ENCODE measurements around the gene TTC17. TPM values are rescaled to one million over a fixed set of nuclear protein-coding genes. Genes with fewer than 3 reads are reported as not detected.

Gene TTC17
- total and polyA plus RNA-seq, 2 of the 8 experiments (the other 6 are each of a cell fraction or from before 2014, with no cell fraction given) = 65.1 to 80.1 TPM

- Histone ChIP-seq H3K79me2 (ENCODE audit: control insufficient read depth in 1 of 2, insufficient read depth in 2 of 2, low read length in 2 of 2) (peaks cover 0 to 47% of the 10 kb centered on the region in 2 experiments; a peak in 2 of 4 replicates), H3K4me1 (replicated peaks in 1 of 4; ENCODE audit: control insufficient read depth in 3 of 4, insufficient read depth in 4 of 4, low read length in 3 of 4) (peaks cover 0 to 3% (median 0%) of the 10 kb centered on the region in 4 experiments; a peak in 3 of 7 replicates), H3K36me3 (ENCODE audit: control insufficient read depth in 2 of 4, insufficient read depth in 4 of 4, low read length in 3 of 4) (peaks cover 0 to 12% (median under 1%) of the 10 kb centered on the region in 4 experiments; a peak in 1 of 8 replicates), H3K4ac (replicated peaks; ENCODE audit: insufficient read length, low read depth, low read length) (no peak overlapping the region), H3K9me3 (ENCODE audit: insufficient read depth in 2 of 2, low read depth in 1 of 2, low read length in 1 of 2) (no peaks in the 10 kb centered on the region), H2BK20ac (ENCODE audit: low read length) (no peak overlapping the region), H3K4me3 (ENCODE audit: extremely low read depth in 1 of 4, insufficient read depth in 2 of 4, low read depth in 3 of 4, low read length in 4 of 4) (no peak overlapping the region), H4K20me1 (replicated peaks in 1 of 2; ENCODE audit: control insufficient read depth in 1 of 2, insufficient read depth in 2 of 2, low read length in 2 of 2) (peaks cover 3 to 6% of the 10 kb centered on the region in 2 experiments), H3K79me1 (ENCODE audit: low read depth, low read length) (no peaks in the 10 kb centered on the region), H3K14ac (ENCODE audit: insufficient read length) (no peak overlapping the region), H3K27me3 (replicated peaks in 1 of 4; ENCODE audit: control insufficient read depth in 3 of 4, extremely low read depth in 1 of 4, insufficient read depth in 3 of 4, low read length in 3 of 4) (no peaks in the 10 kb centered on the region), H3K9ac (replicated peaks in 1 of 4; ENCODE audit: extremely low read depth in 1 of 4, low read depth in 3 of 4, low read length in 3 of 4) (no peak overlapping the region), H3K18ac (ENCODE audit: extremely low read depth, low read length) (no peak overlapping the region), H3K56ac (replicated peaks; ENCODE audit: insufficient read length, low read depth, low read length) (no peak overlapping the region), H3K4me2 (ENCODE audit: insufficient read depth in 1 of 2, low read depth in 2 of 2, low read length in 2 of 2) (no peak overlapping the region), H2BK15ac (ENCODE audit: low read length) (no peak overlapping the region), H3K23ac (ENCODE audit: insufficient read length) (no peak overlapping the region), H4K5ac (ENCODE audit: insufficient read length, low read depth, low read length) (no peak overlapping the region), H2AFZ (ENCODE audit: low read length) (no peak overlapping the region), H4K91ac (replicated peaks; ENCODE audit: insufficient read length, low read length) (no peak overlapping the region), H2BK5ac (ENCODE audit: low read depth, low read length) (no peak overlapping the region), H2AK5ac (ENCODE audit: low read depth, low read length) (no peak overlapping the region), H2BK12ac (ENCODE audit: low read depth, low read length) (no peak overlapping the region), H4K8ac (ENCODE audit: extremely low read depth, insufficient read depth, low read length) (no peak overlapping the region), H2BK120ac (replicated peaks; ENCODE audit: low read depth, low read length) (no peak overlapping the region), H3K27ac (ENCODE audit: low read depth, low read length) (no peak overlapping the region), H3K23me2 (ENCODE audit: low read depth, low read length) (no peaks in the 10 kb centered on the region)
- CTCF ChIA-PET (ENCODE audit: partially characterized antibody) = interaction anchor here (1.1 kb wide), 1 partner anchor 54 kb away, joined by 4 read pairs; no protein-coding TSS in a partner anchor
- no peak for FAIRE-seq
- POLR2A ChIA-PET (ENCODE audit: partially characterized antibody) = interaction anchor here (1.7 to 1.9 kb wide), 2 partner anchors 12 to 18 kb away, joined by 4 to 5 read pairs; no protein-coding TSS in a partner anchor
- DNase-seq (ENCODE audit: low read depth in 1 of 2, low spot score in 2 of 2) = no peak
- 87% methylated on average over 3 of the region's 3 CpGs; no CpG with 5 or more reads in 1 of the 2 experiments for whole genome bisulfite sequencing, 2 experiments (ENCODE audit: extremely low coverage in 1 of 2, insufficient coverage in 1 of 2, insufficient read length in 1 of 2, insufficient replicate concordance in 2 of 2, low coverage in 1 of 2, low lambda C conversion rate in 2 of 2, missing lambda C conversion rate in 1 of 2)
- TF ChIP-seq GABPA (IDR thresholded peaks at IDR 0.05; ENCODE audit: borderline replicate concordance, insufficient read depth, low read length) (no peak), KDM4A (IDR thresholded peaks at IDR 0.05; ENCODE audit: low read depth, low read length, severe bottlenecking) (no peak), RFX5 (IDR thresholded peaks at IDR 0.05; ENCODE audit: borderline replicate concordance, low read depth, low read length) (no peak), KDM5A (IDR thresholded peaks at IDR 0.05; ENCODE audit: low read length) (no peak), CEBPB (IDR thresholded peaks at IDR 0.05; ENCODE audit: low read depth, low read length) (no peak), NRF1 (IDR thresholded peaks at IDR 0.05; ENCODE audit: low read depth, low read length) (no peak), TAF7 (optimal IDR thresholded peaks at IDR 0.05; ENCODE audit: borderline replicate concordance, low read depth, low read length) (no peak), BCL11A (IDR thresholded peaks at IDR 0.05; ENCODE audit: low read depth in 2 of 2, low read length in 2 of 2) (no peak), ZNF274 (IDR thresholded peaks at IDR 0.05; ENCODE audit: borderline replicate concordance, extremely low read depth, low read length) (no peak), E2F6 (IDR thresholded peaks at IDR 0.05) (no peak), YY1 (IDR thresholded peaks at IDR 0.05; ENCODE audit: low read depth, low read length) (no peak), CHD1 (IDR thresholded peaks at IDR 0.05; ENCODE audit: low read depth, low read length) (no peak), EGR1 (IDR thresholded peaks at IDR 0.05; ENCODE audit: borderline replicate concordance, low read depth, low read length) (no peak), POLR2AphosphoS5 (IDR thresholded peaks at IDR 0.05; ENCODE audit: low read depth, low read length) (no peak), BRCA1 (IDR thresholded peaks at IDR 0.05; ENCODE audit: low read depth, low read length) (no peak)
These were observed 20.2 kb downstream of the TTC17 start for GRCh38 chr11:43378897-43379296.

Measured in H1 (cell line).